HCT116 (cell line): ENCODE data around the gene PIP4K2A. TPM values are rescaled to one million over a fixed set of nuclear protein-coding genes. Genes with fewer than 3 reads are reported as not detected.

Source experiments
- ATAC-seq: fragments of 200-7000 bp; cut with Tn5 transposase; 2 replicates; pipeline ENCODE4 v1.9.1; 2020; ENCODE audit warnings: mild to moderate bottlenecking, moderate library complexity
- BruUV-seq: library from RNA; stranded (reverse); fragments of 400-500 nt; replicated peaks from 2 replicates; lab custom pipeline; 2021; lab: Mats Ljungman, UMichigan
- CTCF ChIA-PET: fragments of 300-600 bp; sonication (Branson Sonifier 250); formaldehyde crosslinking; loops from one replicate; lab custom pipeline; 2021; ENCODE audit warnings: antibody characterized with exemption; lab: Charles Lee
- POLR2A ChIA-PET: fragments of 300-600, 350-600 bp; sonication (Branson Sonifier 250); formaldehyde crosslinking; loops from one replicate; lab custom pipeline; 2021; ENCODE audit warnings: antibody characterized with exemption; lab: Charles Lee
- RAD21 ChIA-PET, 2 experiments: fragments of 300-600 bp; sonication (Branson Sonifier 250); formaldehyde crosslinking; loops; one replicate each; lab custom pipeline; 2023; ENCODE audit warnings: low total read pairs in 2 of 2; ENCODE audit not compliant: uncharacterized antibody in 2 of 2, unreplicated experiment in 2 of 2, low non-redundant PET in 1 of 2; lab: Charles Lee
- DNase-seq: peaks from one replicate; pipeline ENCODE4 v3.0.0-alpha.2; 2010; ENCODE audit warnings: low read depth, low spot score
- H2AFZ ChIP-seq: fragments of 200-600 bp; shearing (Covaris generic), sonication (generic); 2 replicates; pipeline ENCODE4 v1.6.1; 2017; ENCODE audit warnings: low read depth, mixed run types, mixed read lengths, antibody characterized with exemption, low read length; ENCODE audit not compliant: poor library complexity, severe bottlenecking
- H3K27ac ChIP-seq: 2 replicates; pipeline ENCODE4 v1.5.1; 2012; ENCODE audit warnings: low read depth, low read length
- H3K27me3 ChIP-seq: fragments of 200-600 bp; sonication (generic); 2 replicates; pipeline ENCODE4 v1.6.1; 2016; ENCODE audit warnings: mixed run types, low read length, mixed read lengths; ENCODE audit not compliant: insufficient read depth
- H3K36me3 ChIP-seq, 2 experiments: fragments of 200-500 bp in 1 of 2; fragments of 200-600 bp in 1 of 2; sonication (Bioruptor generic) in 1 of 2; sonication (generic) in 1 of 2; 2 replicates each; pipeline versions ENCODE4 v1.5.1 to v1.6.1; 2014 to 2016; ENCODE audit warnings: low read length in 2 of 2, inconsistent platforms in 1 of 2, mixed read lengths in 1 of 2, mixed run types in 1 of 2; ENCODE audit not compliant: insufficient read depth in 2 of 2, control insufficient read depth in 1 of 2
- H3K4me1 ChIP-seq, 2 experiments: fragments of 200-600 bp in 1 of 2; sonication (generic) in 1 of 2; 2 replicates each; pipeline versions ENCODE4 v1.5.1 to v1.6.1; 2012 to 2017; ENCODE audit warnings: low read length in 2 of 2, inconsistent platforms in 1 of 2, mild to moderate bottlenecking in 1 of 2, mixed read lengths in 1 of 2, mixed run types in 1 of 2, moderate library complexity in 1 of 2; ENCODE audit not compliant: insufficient read depth in 2 of 2, control insufficient read depth in 1 of 2
- H3K4me2 ChIP-seq: fragments of 200-600 bp; sonication (generic); 2 replicates; pipeline ENCODE4 v1.6.1; 2017; ENCODE audit warnings: mixed run types, low read length, mixed read lengths
- H3K4me3 ChIP-seq, 2 experiments: fragments of 200-600 bp in 1 of 2; sonication (generic) in 1 of 2; replicated peaks in 1 of 2; 2 replicates each; pipeline ENCODE4 v1.5.1; 2011 to 2016; ENCODE audit warnings: low read length in 2 of 2, control low read depth in 1 of 2, low read depth in 1 of 2, mild to moderate bottlenecking in 1 of 2, mixed read lengths in 1 of 2, mixed run types in 1 of 2
- H3K79me2 ChIP-seq: fragments of 200-600 bp; sonication (generic); 2 replicates; pipeline ENCODE4 v1.6.1; 2017; ENCODE audit warnings: mild to moderate bottlenecking, mixed run types, low read length, moderate library complexity, mixed read lengths; ENCODE audit not compliant: insufficient read depth
- H3K9ac ChIP-seq: fragments of 200-600 bp; sonication (generic); 2 replicates; pipeline ENCODE4 v1.6.1; 2016; ENCODE audit warnings: low read length, mixed read lengths
- H3K9me2 ChIP-seq: fragments of 200-600 bp; sonication (generic), shearing (Covaris generic); 2 replicates; pipeline ENCODE4 v1.6.1; 2017; ENCODE audit warnings: mixed run types, mild to moderate bottlenecking, moderate library complexity; ENCODE audit not compliant: insufficient read depth
- H3K9me3 ChIP-seq, 2 experiments: fragments of 200-500 bp in 1 of 2; fragments of 200-600 bp in 1 of 2; sonication (Bioruptor generic) in 1 of 2; sonication (generic) in 1 of 2; 2 replicates each; pipeline ENCODE4 v1.6.1; 2014 to 2017; ENCODE audit warnings: low read length in 2 of 2, mixed read lengths in 2 of 2, inconsistent platforms in 1 of 2, low read depth in 1 of 2, mild to moderate bottlenecking in 1 of 2, mixed run types in 1 of 2, moderate library complexity in 1 of 2; ENCODE audit not compliant: control insufficient read depth in 1 of 2, insufficient read depth in 1 of 2
- H4K20me1 ChIP-seq: fragments of 200-600 bp; sonication (generic), shearing (Covaris generic); 2 replicates; pipeline ENCODE4 v1.6.1; 2017; ENCODE audit warnings: mixed run types, mild to moderate bottlenecking, moderate library complexity; ENCODE audit not compliant: insufficient read depth
- ATF3 ChIP-seq: IDR thresholded peaks from 2 replicates; pipeline ENCODE4 v1.6.1; 2012
- CBX3 ChIP-seq: IDR thresholded peaks from 2 replicates; pipeline ENCODE4 v1.6.1; 2012; ENCODE audit warnings: low read depth
- CEBPB ChIP-seq: IDR thresholded peaks from 2 replicates; pipeline ENCODE4 v1.6.1; 2012; ENCODE audit warnings: low read depth
- CTCF ChIP-seq, 3 experiments: fragments of 200-600 bp in 1 of 3; sonication (generic) in 1 of 3; IDR thresholded peaks in 2 of 3; conservative IDR thresholded peaks in 1 of 3; 2 replicates each; pipeline ENCODE4 v1.5.1; 2012 to 2017; ENCODE audit warnings: low read depth in 2 of 3, low read length in 2 of 3, antibody characterized with exemption in 1 of 3, borderline replicate concordance in 1 of 3, control low read depth in 1 of 3, mild to moderate bottlenecking in 1 of 3, mixed read lengths in 1 of 3, mixed run types in 1 of 3, moderate library complexity in 1 of 3; ENCODE audit not compliant: insufficient read depth in 1 of 3
- EGR1 ChIP-seq: IDR thresholded peaks from 2 replicates; pipeline ENCODE4 v1.6.1; 2012; ENCODE audit warnings: low read depth
- ELF1 ChIP-seq: IDR thresholded peaks from 2 replicates; pipeline ENCODE4 v1.6.1; 2012; ENCODE audit warnings: low read depth, borderline replicate concordance
- EZH2 ChIP-seq: fragments of 200-600 bp; sonication (generic); IDR thresholded peaks from 2 replicates; pipeline ENCODE4 v1.6.1; 2017; ENCODE audit warnings: antibody characterized with exemption, mixed run types
- EZH2phosphoT487 ChIP-seq: fragments of 200-600 bp; IDR thresholded peaks from 2 replicates; pipeline ENCODE4 v1.6.1; 2018; ENCODE audit warnings: antibody characterized with exemption, borderline replicate concordance
- FOSL1 ChIP-seq: IDR thresholded peaks from 2 replicates; pipeline ENCODE4 v1.6.1; 2012; ENCODE audit warnings: low read depth
- JUND ChIP-seq: IDR thresholded peaks from 2 replicates; pipeline ENCODE4 v1.6.1; 2012
- POLR2A ChIP-seq: IDR thresholded peaks from 2 replicates; pipeline ENCODE4 v1.7.0; 2011; ENCODE audit warnings: borderline replicate concordance; ENCODE audit not compliant: insufficient read depth, insufficient read length; ENCODE audit errors: extremely low read depth
- RAD21 ChIP-seq: IDR thresholded peaks from 2 replicates; pipeline ENCODE4 v1.6.1; 2012; ENCODE audit warnings: low read depth, mild to moderate bottlenecking
- SRF ChIP-seq: IDR thresholded peaks from 2 replicates; pipeline ENCODE4 v1.6.1; 2012; ENCODE audit warnings: low read depth
- YY1 ChIP-seq: IDR thresholded peaks from 2 replicates; pipeline ENCODE4 v1.6.1; 2011; ENCODE audit warnings: low read length, low read depth, moderate library complexity, mild to moderate bottlenecking; ENCODE audit not compliant: insufficient replicate concordance; ENCODE audit errors: extremely low read depth
- ZFX ChIP-seq: fragments of 450-650 bp; IDR thresholded peaks from 2 replicates; pipeline ENCODE4 v1.6.1; 2017
- ZNF274 ChIP-seq: fragments of 200-500 bp; sonication (Bioruptor generic); IDR thresholded peaks from 2 replicates; pipeline ENCODE4 v1.6.1; 2014; ENCODE audit warnings: mild to moderate bottlenecking, low read depth, low read length, inconsistent platforms
- intact Hi-C: fragments of 100-400 bp; cut with micrococcal nuclease; formaldehyde crosslinking; loops from 2 replicates; pipeline ENCODE4 v1.10.0; 2022
- total RNA-seq: library from RNA; stranded (reverse); gene quantifications from one replicate; pipeline ENCODE4 v1.2.1, GENCODE V29; 2021; ENCODE audit not compliant: unreplicated experiment
- TF ChIP-seq, protein P1 (sequence below): IDR thresholded peaks from 2 replicates; pipeline ENCODE4 v1.6.1; 2011; ENCODE audit warnings: mild to moderate bottlenecking, low read length, moderate library complexity; ENCODE audit not compliant: insufficient replicate concordance; ENCODE audit errors: extremely low read depth
- TF ChIP-seq, protein P2 (sequence below): IDR thresholded peaks from 2 replicates; pipeline ENCODE4 v1.6.1; 2012

Gene PIP4K2A
- total RNA-seq, 1 experiment from 2014 or later, result 41.9 TPM

- TF ChIP-seq, protein P1, sequence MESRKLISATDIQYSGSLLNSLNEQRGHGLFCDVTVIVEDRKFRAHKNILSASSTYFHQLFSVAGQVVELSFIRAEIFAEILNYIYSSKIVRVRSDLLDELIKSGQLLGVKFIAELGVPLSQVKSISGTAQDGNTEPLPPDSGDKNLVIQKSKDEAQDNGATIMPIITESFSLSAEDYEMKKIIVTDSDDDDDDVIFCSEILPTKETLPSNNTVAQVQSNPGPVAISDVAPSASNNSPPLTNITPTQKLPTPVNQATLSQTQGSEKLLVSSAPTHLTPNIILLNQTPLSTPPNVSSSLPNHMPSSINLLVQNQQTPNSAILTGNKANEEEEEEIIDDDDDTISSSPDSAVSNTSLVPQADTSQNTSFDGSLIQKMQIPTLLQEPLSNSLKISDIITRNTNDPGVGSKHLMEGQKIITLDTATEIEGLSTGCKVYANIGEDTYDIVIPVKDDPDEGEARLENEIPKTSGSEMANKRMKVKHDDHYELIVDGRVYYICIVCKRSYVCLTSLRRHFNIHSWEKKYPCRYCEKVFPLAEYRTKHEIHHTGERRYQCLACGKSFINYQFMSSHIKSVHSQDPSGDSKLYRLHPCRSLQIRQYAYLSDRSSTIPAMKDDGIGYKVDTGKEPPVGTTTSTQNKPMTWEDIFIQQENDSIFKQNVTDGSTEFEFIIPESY, result no peak
- TF ChIP-seq CEBPB (no peak), EGR1 (no peak), CBX3 (no peak), POLR2A (no peak), YY1 (no peak), ZFX (no peak), FOSL1 (no peak), ZNF274 (no peak), EZH2 (no peak), JUND (no peak), ATF3 (no peak)
These were observed 71.3 kb downstream of the PIP4K2A start (continued) for GRCh38 chr10:22643116-22643515.

- Histone ChIP-seq H3K4me3 (no peak overlapping the region), H2AFZ (no peak overlapping the region), H3K9me2 (no peaks in the 10 kb centered on the region), H3K27ac (no peak overlapping the region), H3K79me2 (peaks cover 100% of the 10 kb centered on the region), H3K9ac (no peak overlapping the region), H3K4me2 (no peak overlapping the region), H3K9me3 (no peaks in the 10 kb centered on the region), H4K20me1 (peaks cover 5% of the 10 kb centered on the region; the same call in 1 of the 2 replicates), H3K4me1 (no peaks in the 10 kb centered on the region; a peak in 1 of 4 replicates), H3K36me3 (no peaks in the 10 kb centered on the region), H3K27me3 (no peaks in the 10 kb centered on the region)
- intact Hi-C loops, result no loop called here
- ChIA-PET CTCF (no interaction called here), RAD21 (no interaction called here), POLR2A (no interaction called here)
- no peak for DNase-seq
- TF ChIP-seq EGR1, result no peak
- TF ChIP-seq FOSL1, result no peak
- no peak for TF ChIP-seq CBX3
- TF ChIP-seq RAD21, result no peak
- TF ChIP-seq, protein P2, sequence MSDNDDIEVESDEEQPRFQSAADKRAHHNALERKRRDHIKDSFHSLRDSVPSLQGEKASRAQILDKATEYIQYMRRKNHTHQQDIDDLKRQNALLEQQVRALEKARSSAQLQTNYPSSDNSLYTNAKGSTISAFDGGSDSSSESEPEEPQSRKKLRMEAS, result no peak
- TF ChIP-seq EZH2phosphoT487, result no peak
- TF ChIP-seq, protein P1, result no peak
- no peak for TF ChIP-seq YY1
- no peak for TF ChIP-seq ELF1
- no peak for TF ChIP-seq SRF
- no peak for TF ChIP-seq CTCF (IDR thresholded peaks at IDR 0.05 in 2 of 3, conservative IDR thresholded peaks at IDR 0.05 in 1 of 3; ENCODE audit: borderline replicate concordance in 1 of 3, insufficient read depth in 1 of 3, low read depth in 2 of 3, low read length in 2 of 3)
- TF ChIP-seq ATF3, result no peak
- TF ChIP-seq ZNF274, result no peak
- TF ChIP-seq EZH2, result no peak
- no peak for TF ChIP-seq JUND
- no peak for TF ChIP-seq CEBPB
- no peak for ATAC-seq
- no TSS peak for BruUV-seq
These were observed 72.6 kb downstream of the PIP4K2A start for GRCh38 chr10:22641743-22642142.
